ENCODE measurements around the gene SEPTIN8.
A peak's percentile ranks its signal among the peaks of the same experiment; 100 is the strongest.

Gene SEPTIN8

DNA sequence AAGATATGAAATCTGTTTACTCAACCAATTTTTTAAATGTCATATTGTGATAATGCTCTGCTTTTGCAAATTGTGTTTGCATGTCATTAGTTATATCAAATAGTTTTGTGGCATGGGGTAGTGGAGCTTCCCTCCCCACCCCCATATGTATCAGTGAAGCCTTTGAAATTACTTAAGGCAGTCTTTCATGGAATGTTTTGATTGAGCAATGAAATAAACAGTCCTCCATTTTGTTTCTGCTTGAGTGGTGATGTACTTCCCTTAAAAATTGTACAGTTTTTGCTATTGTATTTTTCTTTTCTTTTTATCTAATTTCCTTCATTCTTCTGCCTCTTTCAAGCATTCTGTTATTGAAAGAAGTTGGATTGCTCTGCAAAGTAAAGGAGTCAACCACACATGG is 39.5 kb upstream of the SEPTIN8 start:
- no peak for TF ChIP-seq CREB1 (IDR thresholded peaks at IDR 0.05; ENCODE audit: low read depth)
- TF ChIP-seq CEBPB (IDR thresholded peaks at IDR 0.05): 0 out of 2 replicates have a peak, but pooled peaks have one; percentile 35

GRCh38 chr5:132816083-132816482 is 39.0 kb upstream of the SEPTIN8 start:
- TF ChIP-seq USF1 (IDR thresholded peaks at IDR 0.05) (no peak), CREB1 (IDR thresholded peaks at IDR 0.05; ENCODE audit: low read depth) (no peak), FOXM1 (IDR thresholded peaks at IDR 0.05; ENCODE audit: borderline replicate concordance, low read depth) (no peak), EP300 (IDR thresholded peaks at IDR 0.05; ENCODE audit: borderline replicate concordance) (no peak)

DNA sequence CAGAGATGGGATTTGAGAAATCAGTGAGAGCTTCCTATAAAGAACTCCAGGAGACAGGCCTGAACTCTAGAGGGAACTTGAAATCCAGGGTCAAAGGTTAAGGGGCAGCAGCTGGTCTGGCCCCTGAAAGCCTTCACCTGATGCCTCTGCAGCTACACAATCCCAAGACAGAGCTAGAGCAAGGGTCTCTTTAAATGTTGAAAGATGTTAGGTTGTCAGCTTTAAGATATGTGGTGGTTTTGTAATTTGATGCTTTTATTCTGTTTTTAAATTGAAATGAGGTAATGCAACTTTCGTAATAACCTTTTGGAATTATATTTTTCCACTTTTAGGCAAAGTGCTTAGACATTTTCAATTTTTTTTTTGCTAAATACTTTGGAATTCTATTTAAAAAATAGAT is 38.4 kb upstream of the SEPTIN8 start:
- TF ChIP-seq, protein P1, sequence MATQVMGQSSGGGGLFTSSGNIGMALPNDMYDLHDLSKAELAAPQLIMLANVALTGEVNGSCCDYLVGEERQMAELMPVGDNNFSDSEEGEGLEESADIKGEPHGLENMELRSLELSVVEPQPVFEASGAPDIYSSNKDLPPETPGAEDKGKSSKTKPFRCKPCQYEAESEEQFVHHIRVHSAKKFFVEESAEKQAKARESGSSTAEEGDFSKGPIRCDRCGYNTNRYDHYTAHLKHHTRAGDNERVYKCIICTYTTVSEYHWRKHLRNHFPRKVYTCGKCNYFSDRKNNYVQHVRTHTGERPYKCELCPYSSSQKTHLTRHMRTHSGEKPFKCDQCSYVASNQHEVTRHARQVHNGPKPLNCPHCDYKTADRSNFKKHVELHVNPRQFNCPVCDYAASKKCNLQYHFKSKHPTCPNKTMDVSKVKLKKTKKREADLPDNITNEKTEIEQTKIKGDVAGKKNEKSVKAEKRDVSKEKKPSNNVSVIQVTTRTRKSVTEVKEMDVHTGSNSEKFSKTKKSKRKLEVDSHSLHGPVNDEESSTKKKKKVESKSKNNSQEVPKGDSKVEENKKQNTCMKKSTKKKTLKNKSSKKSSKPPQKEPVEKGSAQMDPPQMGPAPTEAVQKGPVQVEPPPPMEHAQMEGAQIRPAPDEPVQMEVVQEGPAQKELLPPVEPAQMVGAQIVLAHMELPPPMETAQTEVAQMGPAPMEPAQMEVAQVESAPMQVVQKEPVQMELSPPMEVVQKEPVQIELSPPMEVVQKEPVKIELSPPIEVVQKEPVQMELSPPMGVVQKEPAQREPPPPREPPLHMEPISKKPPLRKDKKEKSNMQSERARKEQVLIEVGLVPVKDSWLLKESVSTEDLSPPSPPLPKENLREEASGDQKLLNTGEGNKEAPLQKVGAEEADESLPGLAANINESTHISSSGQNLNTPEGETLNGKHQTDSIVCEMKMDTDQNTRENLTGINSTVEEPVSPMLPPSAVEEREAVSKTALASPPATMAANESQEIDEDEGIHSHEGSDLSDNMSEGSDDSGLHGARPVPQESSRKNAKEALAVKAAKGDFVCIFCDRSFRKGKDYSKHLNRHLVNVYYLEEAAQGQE (IDR thresholded peaks at IDR 0.05; ENCODE audit: low read depth): no peak
- TF ChIP-seq TEAD4 (IDR thresholded peaks at IDR 0.05) (no peak), RAD21 (IDR thresholded peaks at IDR 0.05; ENCODE audit: low read depth) (no peak), USF1 (IDR thresholded peaks at IDR 0.05) (no peak), CREB1 (IDR thresholded peaks at IDR 0.05; ENCODE audit: low read depth) (no peak), NFIC (IDR thresholded peaks at IDR 0.05) (no peak), CEBPB (IDR thresholded peaks at IDR 0.05) (no peak), TCF12 (IDR thresholded peaks at IDR 0.05; ENCODE audit: low read depth) (no peak), TAF1 (IDR thresholded peaks at IDR 0.05; ENCODE audit: low read depth) (no peak)

- TF ChIP-seq, protein P1 (IDR thresholded peaks at IDR 0.05; ENCODE audit: low read depth): no peak
- TF ChIP-seq CEBPB (IDR thresholded peaks at IDR 0.05): no peak
- no peak for TF ChIP-seq EP300 (IDR thresholded peaks at IDR 0.05; ENCODE audit: borderline replicate concordance)
- no peak for TF ChIP-seq ZBTB7A (IDR thresholded peaks at IDR 0.05; ENCODE audit: low read depth)
- TF ChIP-seq TEAD4 (IDR thresholded peaks at IDR 0.05): no peak
- TF ChIP-seq CREB1 (IDR thresholded peaks at IDR 0.05; ENCODE audit: low read depth): no peak
- no peak for TF ChIP-seq TAF1 (IDR thresholded peaks at IDR 0.05; ENCODE audit: low read depth)
- no peak for TF ChIP-seq FOXM1 (IDR thresholded peaks at IDR 0.05; ENCODE audit: borderline replicate concordance, low read depth)
- TF ChIP-seq RAD21 (IDR thresholded peaks at IDR 0.05; ENCODE audit: low read depth): no peak
- no peak for TF ChIP-seq NFIC (IDR thresholded peaks at IDR 0.05)
- no peak for TF ChIP-seq USF1 (IDR thresholded peaks at IDR 0.05)
- no peak for TF ChIP-seq EGR1 (IDR thresholded peaks at IDR 0.05)
- TF ChIP-seq, protein P2, sequence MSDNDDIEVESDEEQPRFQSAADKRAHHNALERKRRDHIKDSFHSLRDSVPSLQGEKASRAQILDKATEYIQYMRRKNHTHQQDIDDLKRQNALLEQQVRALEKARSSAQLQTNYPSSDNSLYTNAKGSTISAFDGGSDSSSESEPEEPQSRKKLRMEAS (IDR thresholded peaks at IDR 0.05): no peak
- TF ChIP-seq TCF12 (IDR thresholded peaks at IDR 0.05; ENCODE audit: low read depth): no peak
- TF ChIP-seq YY1 (IDR thresholded peaks at IDR 0.05; ENCODE audit: low read depth): no peak
These were observed 37.7 kb upstream of the SEPTIN8 start for GRCh38 chr5:132814503-132815294.

DNA sequence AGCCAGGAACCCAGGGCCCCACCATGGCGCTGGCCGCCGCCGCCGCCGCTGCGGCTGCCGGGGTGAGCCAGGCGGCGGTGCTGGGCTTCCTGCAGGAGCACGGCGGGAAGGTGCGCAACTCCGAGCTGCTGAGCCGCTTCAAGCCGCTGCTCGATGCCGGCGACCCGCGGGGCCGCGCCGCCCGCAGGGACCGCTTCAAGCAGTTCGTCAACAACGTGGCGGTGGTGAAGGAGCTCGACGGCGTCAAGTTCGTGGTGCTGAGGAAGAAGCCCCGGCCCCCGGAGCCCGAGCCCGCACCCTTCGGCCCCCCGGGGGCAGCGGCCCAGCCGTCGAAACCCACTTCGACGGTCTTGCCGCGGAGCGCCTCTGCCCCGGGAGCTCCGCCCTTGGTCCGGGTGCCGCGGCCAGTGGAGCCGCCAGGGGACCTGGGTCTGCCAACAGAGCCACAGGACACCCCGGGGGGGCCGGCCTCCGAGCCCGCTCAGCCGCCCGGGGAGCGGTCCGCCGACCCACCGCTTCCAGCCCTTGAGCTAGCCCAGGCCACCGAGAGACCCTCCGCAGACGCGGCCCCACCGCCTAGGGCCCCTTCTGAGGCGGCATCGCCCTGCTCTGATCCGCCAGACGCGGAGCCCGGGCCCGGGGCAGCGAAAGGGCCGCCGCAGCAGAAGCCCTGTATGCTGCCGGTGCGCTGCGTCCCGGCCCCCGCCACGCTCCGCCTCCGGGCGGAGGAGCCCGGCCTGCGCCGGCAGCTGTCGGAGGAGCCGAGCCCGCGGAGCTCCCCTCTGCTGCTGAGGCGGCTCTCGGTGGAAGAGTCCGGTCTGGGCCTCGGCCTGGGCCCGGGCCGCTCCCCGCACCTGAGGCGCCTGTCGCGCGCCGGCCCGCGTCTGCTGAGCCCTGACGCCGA is 36.8 kb upstream of the SEPTIN8 start:
- no peak for TF ChIP-seq RAD21 (IDR thresholded peaks at IDR 0.05; ENCODE audit: low read depth)
- TF ChIP-seq, protein P2 (IDR thresholded peaks at IDR 0.05): peak; percentile 82
- TF ChIP-seq CEBPB (IDR thresholded peaks at IDR 0.05): no peak

Data from Ishikawa (cell line).